NCI-H146 (cell line): Measurements from ENCODE around the gene TMEM203.

ENCODE experiments used
- DNase-seq: peaks from one replicate; lab custom pipeline; 2025; lab: John Stamatoyannopoulos, UW

The TMEM203 gene

GRCh38 chr9:137198051-137198901 is 7.2 kb downstream of the TMEM203 start:
- peak; percentile 12 for DNase-seq

- peak; percentile 86 for DNase-seq
Measured at GRCh38 chr9:137195525-137196220, 9.8 kb downstream of the TMEM203 start.

GRCh38 chr9:137194909-137195308 is 10.5 kb downstream of the TMEM203 start:
- no peak for DNase-seq

GRCh38 chr9:137194388-137194787 is 11.1 kb downstream of the TMEM203 start:
- DNase-seq = no peak

GRCh38 chr9:137193771-137194170 is 11.7 kb downstream of the TMEM203 start:
- no peak for DNase-seq

GRCh38 chr9:137192859-137193258 is 12.6 kb downstream of the TMEM203 start:
- no peak for DNase-seq

GRCh38 chr9:137192448-137192780 is 13.0 kb downstream of the TMEM203 start:
- DNase-seq = no peak

- no peak for DNase-seq
Measured at GRCh38 chr9:137191691-137192447, 13.6 kb downstream of the TMEM203 start.

GRCh38 chr9:137191245-137191644 is 14.2 kb downstream of the TMEM203 start:
- DNase-seq = no peak

GRCh38 chr9:137190315-137190856 is 15.1 kb downstream of the TMEM203 start:
- DNase-seq = no peak

GRCh38 chr9:137189297-137190295 is 15.9 kb downstream of the TMEM203 start:
- DNase-seq = no peak

GRCh38 chr9:137188490-137189296 is 16.8 kb downstream of the TMEM203 start, which contains the start of the genes ANAPC2 and SSNA1:
Gene ANAPC2 (minus strand): TSS chr9:137188560. CDS start chr9:137188532, 28 bp downstream.
Gene SSNA1 (plus strand): TSS chr9:137188676. CDS start chr9:137188727, 51 bp downstream.
- DNase-seq = peak; percentile 86

GRCh38 chr9:137188086-137188489 is 17.4 kb downstream of the TMEM203 start:
- DNase-seq = no peak

GRCh38 chr9:137187386-137187785 is 18.1 kb downstream of the TMEM203 start:
- DNase-seq = no peak

GRCh38 chr9:137186385-137186784 is 19.1 kb downstream of the TMEM203 start:
- no peak for DNase-seq

- DNase-seq = no peak
Measured at GRCh38 chr9:137185921-137186320, 19.5 kb downstream of the TMEM203 start.

GRCh38 chr9:137184881-137185660 is 20.4 kb downstream of the TMEM203 start:
- no peak for DNase-seq

GRCh38 chr9:137183980-137184595 is 21.4 kb downstream of the TMEM203 start:
- no peak for DNase-seq

GRCh38 chr9:137182836-137183235 is 22.6 kb downstream of the TMEM203 start:
- no peak for DNase-seq
